Activated naive CD4-positive, alpha-beta T cell (primary cell): ENCODE measurements around the gene STYXL2.

Experiments used
- DNase-seq, 4 experiments: peaks; one replicate each; lab custom pipeline; 2025; lab: John Stamatoyannopoulos, UW

STYXL2 gene

DNA sequence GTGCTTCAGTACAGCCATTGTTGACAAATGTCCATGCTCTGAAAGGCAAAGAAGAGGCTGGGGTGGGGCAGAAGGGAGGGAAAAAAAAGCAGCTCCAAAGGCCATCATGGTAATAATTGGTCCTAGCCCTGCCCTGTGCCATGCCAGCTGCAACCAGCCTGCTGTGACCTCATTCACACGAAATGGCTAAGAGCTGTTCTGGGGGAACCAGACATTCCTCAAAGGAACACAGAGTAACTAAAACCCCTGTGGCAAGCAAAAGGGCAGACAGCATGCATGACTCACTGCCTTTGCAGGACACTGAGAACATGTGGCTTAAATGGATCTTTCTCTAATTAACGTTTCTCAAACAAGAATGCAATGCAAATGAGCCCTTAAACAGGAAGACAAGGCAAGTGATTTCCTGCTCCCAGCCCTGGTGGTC lies 42.3 kb downstream of the STYXL2 start:
- DNase-seq: no peak

DNA sequence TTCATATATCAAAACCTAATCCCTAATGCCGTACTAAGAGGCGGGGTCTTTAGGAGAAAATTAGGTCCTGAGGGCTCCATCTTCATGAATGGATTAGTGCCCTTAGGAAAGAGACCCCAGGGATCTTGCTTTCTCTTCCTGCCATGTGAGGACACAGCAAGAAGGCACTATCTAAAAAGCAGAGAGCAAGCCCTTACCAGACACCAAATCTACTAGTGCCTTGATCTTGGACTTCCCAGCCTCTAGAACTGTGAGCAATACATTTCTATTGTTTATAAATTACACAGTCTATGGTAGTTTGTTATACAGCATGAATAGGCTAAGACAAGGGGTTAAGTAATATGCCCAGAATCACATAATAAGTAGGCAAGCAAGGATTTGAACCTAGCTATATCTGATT lies 42.9 kb downstream of the STYXL2 start:
- no peak for DNase-seq

DNA sequence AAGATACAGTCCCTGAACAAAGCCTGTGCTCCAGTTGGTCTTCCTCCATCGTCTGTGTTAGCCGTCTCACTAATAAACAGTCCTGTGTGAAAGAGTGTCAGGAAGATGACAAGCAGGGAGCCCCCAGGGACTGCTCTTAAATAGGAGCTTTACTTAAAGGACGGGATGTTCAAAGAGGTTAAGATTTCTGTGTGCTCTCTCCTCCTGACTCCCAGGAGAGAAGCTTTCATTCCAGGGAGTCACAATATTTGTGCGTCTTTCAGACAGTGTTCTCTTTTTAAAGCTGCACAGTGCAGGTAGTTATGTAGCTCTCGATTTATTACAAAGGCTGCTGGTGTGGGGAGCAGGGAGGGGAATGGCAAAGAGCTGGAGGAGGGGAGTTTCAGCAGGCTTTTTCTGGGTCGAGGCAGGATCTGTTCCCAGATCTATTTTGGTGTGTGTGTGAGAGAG lies 43.5 kb downstream of the STYXL2 start:
- DNase-seq: no peak

DNA sequence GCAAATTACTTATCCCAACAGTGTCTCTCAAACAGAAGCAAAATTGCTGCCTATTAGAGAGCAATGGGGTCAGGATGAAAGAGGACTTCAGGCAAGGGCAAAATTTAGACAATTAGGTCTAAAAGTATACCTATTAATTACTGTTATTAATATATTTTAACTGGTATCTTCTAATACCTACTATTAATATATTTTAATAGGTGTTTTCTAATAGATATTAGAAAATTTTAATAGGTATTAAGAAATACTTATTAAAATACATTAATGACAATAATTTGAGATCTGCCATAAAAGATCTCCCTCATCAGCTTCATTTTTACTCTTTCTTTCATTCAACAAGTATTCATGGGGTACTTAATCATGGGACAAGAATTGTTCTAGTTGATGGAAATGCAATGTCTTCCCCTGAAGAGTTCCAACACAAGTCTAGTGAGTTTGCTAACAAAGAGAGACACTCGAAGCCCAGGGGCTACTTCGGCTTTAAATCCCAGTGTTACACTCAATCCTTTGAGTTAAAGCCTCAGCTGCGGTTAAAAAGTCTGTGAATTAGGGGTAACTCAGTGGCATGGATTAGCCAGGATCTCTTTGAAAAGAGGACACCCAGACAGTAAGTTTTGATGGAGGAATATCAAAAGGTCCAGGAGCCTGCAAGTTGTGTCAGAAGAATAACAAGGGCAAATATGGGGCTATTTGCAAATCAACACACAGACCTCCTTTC lies 44.1 kb downstream of the STYXL2 start:
- no peak for DNase-seq

DNA sequence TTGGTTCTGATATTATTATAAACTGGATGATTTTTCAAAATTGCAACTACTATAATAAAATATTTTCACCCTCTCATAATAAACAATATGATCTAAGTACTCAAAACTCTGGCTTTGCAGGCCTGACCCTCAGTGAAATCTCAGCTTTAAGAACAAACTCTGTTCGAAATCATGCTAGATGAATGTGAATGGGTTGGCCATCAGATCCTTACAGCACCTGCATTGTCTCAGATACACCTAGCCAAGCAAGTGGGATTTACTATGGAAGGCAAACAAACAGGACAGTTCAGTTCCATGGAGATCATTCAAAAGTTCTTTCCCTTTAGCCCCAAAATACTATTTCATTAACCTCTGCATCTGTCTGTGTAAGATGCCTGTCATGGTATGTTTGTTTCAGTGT lies 44.8 kb downstream of the STYXL2 start:
- no peak for DNase-seq

DNA sequence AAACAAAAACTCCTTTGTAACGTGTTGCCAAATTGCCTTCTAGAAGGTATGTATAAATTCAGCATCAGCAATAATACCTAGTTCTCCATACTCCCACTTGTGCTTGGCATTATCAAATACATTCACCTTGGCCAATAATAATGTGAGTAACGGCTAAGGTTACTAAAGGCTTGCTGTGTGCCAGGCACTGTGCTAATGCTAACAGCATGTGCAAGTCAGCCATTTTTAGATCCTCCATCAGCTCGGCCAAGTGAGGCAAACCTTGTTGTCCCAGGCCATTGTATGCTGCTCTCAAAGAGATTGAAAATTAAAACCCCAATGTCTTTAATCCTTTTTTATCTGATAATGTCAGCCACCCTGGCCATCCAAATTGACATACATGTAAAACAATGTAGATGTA lies 48.1 kb downstream of the STYXL2 start:
- DNase-seq: no peak
